ENCODE results near the gene ITSN2.
"Not testable (repeated sequence)": the region's sequence is repeated elsewhere in the genome, so short reads cannot be mapped to it uniquely, and the experiment has no call there.

The ITSN2 gene

DNA sequence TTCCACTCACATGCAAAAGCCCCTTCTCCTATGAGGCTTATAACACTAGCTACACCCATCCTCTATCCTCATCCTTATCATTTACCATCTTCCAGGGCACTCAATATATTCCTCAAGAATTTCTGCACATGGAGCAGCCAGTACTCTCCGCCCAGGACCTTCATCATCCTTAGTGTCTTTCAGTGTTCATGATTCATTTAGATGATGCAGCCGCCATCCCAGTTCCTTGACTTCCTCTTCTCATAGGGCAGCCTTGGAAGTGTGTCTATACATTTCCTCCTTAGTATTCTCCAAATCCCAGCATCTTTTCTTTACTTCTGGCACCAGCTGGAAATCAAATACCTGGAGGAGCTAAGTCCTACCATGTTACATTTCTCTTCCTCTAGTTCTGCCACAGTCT is 3.0 kb upstream of the ITSN2 start:
- DNase-seq (ENCODE audit: low read depth in 2 of 2) = no peak

DNA sequence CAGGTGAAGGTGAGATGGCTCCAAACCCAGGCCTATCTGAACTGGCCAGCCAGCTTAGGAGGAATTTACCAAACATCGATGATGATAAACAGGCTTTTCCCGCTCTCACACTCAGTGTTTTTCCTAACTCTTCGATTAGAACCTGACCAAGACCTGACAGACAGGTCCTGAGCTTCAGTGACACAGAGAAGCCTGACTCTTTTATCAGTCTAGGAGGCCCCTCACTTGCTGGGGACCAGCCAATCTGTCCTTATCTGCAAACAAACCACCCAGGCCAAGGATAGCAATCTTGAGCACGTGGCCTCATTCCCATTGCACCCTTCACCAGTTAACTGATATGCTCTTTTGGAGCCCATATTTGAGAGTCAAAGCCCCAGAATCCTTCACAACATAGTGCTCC is 1.9 kb upstream of the ITSN2 start:
- DNase-seq (ENCODE audit: low read depth in 2 of 2) = no peak

DNA sequence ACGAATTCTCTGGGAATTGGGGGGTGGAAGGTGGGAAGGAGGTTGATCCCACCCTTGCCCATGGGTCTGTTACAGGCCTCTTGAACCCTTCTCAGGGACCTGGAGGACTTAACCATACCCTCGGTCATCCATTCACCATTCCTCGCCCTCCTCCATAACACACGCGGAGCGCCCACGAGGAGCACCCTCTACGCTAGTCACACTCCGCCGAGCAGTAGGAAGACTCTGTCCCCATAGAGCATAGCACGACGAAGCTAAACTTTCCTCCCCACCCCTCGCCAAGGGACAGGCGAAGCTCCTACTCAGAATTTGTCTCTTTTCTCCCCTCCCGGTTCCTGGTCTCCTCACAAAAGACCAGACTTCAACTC is 611 bp upstream of the ITSN2 start:
- DNase-seq (ENCODE audit: low read depth in 2 of 2) = no peak

DNA sequence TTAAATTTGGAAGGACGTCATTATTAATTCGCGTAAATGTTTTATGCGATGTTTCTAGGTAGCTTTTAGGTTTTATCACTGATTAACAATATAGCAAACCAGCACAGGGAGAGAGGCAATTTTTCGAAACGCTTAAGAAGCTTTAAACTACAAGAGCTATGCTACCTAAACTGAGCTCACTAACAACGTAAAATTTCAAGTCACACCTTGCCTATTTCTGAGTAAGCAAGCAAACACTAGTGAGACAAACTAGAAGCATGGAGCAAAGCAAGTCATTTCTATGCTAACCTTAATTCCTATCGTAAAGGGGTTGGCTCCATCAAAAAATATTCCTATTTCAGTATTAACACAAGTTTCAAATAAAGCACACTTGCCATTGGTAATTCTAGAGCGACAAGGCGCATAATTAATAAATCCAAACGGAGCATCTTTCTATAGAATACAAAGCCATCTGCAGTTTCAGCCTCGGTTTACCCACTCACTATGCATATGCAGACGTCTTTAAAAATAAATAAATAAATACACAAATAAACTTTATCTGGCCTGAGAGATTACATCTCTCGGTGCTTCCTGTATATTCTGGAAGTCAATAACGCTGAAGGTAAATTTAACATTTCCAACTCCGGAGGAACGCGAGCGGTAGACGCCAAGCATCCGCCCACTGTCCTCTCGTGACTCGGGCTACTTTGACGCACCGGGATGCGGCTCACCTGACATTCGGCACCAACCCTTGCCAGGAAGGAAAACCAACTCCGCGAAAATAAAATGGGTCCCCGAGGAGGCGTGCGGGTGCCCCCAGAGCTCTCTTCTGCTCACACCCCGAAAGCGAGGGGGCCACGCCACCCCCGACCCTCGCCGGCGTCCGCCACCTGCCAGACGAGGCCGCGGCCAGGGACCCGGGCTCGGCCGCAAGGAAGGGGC is 947 bp downstream of the ITSN2 start:
- DNase-seq (ENCODE audit: low read depth in 2 of 2) = no peak

DNA sequence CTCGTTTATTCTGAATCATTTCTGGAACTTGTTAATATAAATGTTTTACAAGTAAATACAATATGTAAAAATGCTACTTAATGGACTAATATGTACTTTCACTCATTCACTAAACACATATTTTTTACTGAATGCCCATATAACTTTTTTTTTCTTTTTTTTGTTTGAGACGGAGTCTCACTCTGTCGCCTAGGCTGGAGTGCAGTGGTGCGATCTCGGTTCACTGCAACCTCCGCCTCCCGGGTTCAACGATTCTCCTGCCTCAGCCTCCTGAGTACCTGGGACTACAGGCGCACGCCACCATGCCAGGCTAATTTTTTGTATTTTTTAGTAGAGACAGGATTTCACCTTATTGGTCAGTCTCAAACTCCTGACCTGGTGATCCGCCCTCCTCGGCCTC is 2.6 kb downstream of the ITSN2 start:
- not testable (repeated sequence) for DNase-seq (ENCODE audit: low read depth in 2 of 2)

- not testable (repeated sequence) for DNase-seq (ENCODE audit: low read depth in 2 of 2)
Measured at GRCh38 chr2:24357115-24357514, 3.2 kb downstream of the ITSN2 start.

- no peak for DNase-seq (ENCODE audit: low read depth in 2 of 2)
Measured at GRCh38 chr2:24354957-24355356, 5.4 kb downstream of the ITSN2 start.

- no peak for DNase-seq (ENCODE audit: low read depth in 2 of 2)
Measured at GRCh38 chr2:24354395-24354794, 5.9 kb downstream of the ITSN2 start.

DNA sequence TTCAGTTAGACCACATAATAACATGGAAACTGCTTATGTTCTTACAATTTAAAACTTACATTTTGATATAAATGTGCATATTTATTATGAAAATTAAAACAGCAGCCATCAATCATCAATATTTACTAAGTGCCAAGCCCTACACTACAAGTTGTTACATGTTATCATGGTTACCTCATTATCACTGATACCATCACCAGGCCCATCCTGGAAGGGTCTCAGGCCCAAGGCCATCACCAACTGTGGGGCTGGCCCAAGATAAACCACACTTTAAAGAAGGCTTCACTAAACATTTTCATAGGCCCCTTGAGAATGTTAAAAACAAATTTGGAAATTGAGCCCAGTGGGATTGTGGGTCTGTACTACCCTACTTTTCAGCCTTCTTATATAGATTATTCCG is 6.4 kb downstream of the ITSN2 start:
- no peak for DNase-seq (ENCODE audit: low read depth in 2 of 2)

- DNase-seq (ENCODE audit: low read depth in 2 of 2) = no peak
Measured at GRCh38 chr2:24353364-24353763, 7.0 kb downstream of the ITSN2 start.

DNA sequence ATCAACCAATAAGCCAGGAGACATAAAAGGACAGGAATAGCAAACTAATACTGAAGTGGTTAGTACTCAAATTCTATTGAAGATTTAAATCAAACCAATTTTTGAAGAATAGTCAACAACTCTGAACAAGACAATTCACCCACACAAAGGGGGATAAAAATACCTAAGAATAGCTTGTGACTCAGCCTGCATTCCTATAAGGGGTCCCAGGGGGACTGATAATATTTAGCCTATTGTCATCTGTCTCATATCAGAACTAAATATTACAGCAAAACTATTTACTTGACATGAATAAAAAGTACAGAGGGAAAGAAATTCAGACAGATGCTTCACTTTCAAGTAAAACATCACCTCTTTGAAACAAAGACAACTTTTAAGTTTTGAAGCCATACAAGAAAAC is 7.7 kb downstream of the ITSN2 start:
- DNase-seq (ENCODE audit: low read depth in 2 of 2) = no peak

- no peak for DNase-seq (ENCODE audit: low read depth in 2 of 2)
Measured at GRCh38 chr2:24351981-24352380, 8.4 kb downstream of the ITSN2 start.

- no peak for DNase-seq (ENCODE audit: low read depth in 2 of 2)
Measured at GRCh38 chr2:24351627-24351938, 8.8 kb downstream of the ITSN2 start.

DNA sequence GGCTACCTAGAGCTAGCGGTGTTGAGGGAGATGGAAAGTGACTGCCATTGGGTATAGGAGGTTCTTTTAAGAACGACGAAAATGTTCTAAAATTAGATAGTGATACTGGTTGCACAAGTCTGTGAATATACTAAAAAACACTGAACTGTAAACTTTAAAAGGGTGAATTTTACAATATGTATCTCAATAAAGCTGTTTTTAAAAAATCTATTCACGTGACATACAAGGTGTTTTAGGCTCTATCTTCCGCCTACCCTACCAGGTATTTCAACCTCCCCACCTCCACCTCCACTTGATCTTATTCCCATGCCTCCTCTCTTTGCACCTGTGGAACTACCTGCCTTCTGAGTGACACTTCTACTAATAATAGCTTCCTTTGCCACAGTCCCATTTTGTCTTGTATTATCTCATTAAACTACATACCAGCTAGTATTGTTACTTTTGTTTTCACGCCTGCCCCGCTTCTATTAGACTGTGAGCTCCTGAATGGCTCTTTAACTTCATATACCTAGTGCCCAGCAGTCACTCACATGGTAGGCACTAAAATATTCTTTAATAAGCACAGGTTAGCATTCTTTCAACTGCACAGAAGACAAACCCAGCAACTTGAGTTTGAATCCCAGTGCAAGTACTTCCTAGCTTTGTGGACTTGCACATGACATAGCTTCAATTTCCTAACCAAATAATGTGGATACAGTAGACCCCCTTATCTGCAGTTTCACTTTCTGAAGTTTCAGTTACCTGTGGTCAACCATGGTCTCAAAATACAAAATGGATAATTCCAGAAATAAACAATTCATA is 9.3 kb downstream of the ITSN2 start:
- no peak for DNase-seq (ENCODE audit: low read depth in 2 of 2)

DNA sequence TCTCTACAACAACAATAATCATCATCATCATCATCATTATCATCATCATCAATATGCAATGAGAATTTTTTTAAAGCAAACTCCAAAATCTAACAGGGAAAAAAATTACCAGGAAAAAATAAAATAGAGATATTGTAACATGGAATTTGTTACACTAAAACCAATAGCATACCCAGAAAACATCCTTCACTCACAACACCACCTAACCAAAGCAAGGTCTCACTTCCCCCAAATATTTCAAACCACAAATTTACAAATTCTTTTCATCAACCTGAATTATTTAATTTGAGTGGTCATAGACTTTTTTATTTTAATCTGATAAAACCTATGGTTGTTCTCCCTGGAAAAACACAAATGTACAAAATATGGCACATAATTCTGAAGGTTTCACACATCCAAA is 11.2 kb downstream of the ITSN2 start:
- no peak for DNase-seq (ENCODE audit: low read depth in 2 of 2)

DNA sequence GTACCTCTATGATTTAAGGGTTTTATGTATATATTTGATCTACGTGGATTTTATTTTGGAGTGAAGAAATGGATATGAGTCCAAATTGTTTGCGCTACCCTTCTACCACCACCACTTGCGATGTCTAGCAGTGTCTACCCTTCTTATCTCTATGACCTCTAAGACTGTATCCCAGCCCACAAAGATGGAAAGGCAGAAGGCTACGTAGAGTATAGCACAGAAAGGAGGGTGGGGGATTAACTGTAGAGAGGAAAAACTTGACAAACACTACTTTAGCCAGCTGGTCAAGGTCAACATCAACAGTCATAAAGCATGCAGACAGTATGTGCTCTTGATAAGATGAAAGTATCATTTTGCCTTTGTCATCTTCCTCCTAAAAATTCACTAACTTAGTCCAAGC is 14.4 kb downstream of the ITSN2 start:
- no peak for DNase-seq (ENCODE audit: low read depth in 2 of 2)

- no peak for DNase-seq (ENCODE audit: low read depth in 2 of 2)
Measured at GRCh38 chr2:24343225-24343882, 17.0 kb downstream of the ITSN2 start.

DNA sequence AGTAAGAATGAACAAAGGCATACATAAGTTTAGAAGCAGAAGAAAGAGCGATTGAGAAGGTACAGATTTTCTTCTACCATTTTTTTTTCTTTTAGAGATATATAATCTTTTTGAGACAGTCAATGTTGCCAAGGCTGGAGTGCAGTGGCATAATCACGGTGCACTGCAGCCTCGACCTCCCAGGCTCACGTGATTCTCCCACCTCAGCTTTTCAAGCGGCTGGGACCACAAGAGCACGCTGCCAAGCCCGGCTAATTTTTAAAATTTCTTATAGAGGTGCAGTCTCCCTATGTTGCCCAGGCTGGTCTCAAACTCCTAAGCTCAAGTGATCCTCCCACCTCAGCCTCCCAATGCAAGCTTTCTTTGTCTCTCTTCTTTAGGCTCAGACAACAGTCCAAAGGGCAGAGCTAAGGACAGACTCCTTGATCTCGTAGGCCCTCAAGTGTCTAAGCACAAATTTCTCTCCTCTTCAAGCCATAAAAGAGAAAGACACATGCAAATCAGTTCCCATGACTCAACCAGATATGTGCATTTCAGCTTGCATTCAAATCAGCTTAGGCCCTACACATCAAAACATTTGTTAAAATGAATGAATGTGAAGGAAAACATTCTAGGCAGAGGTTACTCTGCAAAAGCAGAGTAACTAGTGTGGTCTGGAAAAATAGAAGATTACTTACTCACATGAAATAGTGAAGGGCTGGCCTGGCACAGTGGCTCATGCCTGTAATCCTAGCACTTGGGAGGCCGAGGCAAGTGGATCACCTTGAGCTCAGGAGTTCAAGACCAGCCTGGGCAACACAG is 18.0 kb downstream of the ITSN2 start:
- no peak for DNase-seq (ENCODE audit: low read depth in 2 of 2)

GRCh38 chr2:24339856-24340262 is 20.5 kb downstream of the ITSN2 start:
- no peak for DNase-seq (ENCODE audit: low read depth in 2 of 2)

DNA sequence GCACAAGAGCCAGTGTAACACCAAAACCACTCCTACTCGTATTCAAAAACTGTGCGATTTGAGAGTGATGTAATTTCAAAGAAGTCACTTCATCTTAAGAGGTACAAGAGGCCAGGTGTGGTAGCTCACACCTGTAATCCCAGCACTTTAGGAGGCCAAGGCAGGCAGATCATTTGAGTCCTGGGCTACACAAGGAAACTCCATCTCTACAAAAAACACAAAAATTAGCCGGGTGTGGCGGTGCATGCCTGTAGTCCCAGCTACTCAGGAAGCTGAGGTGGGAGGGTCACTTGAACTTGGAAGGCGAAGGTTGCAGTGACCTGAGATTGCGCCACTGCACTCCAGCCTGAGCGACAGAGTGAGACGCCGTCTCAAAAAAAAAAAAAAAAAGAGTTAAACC is 21.2 kb downstream of the ITSN2 start:
- DNase-seq (ENCODE audit: low read depth in 2 of 2) = not testable (repeated sequence)

DNA sequence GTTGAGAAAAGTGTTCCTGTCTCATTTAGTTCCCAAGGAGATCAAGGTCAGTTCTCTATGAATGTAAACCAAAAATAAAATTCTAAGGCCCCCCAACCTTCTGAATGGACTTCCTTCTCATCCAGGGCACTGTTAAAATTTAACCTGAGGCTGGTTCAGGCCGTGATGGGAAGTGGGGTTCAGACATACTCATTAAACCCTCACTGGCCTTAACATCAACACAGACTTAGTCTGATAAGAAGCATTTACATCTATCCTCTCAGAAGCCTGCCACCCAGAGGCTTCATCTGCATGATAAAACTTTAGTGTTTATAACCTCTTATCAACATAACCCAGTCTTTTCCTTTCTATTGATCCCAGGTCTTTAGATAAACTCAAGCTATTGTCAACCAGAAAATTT is 22.4 kb downstream of the ITSN2 start:
- no peak for DNase-seq (ENCODE audit: low read depth in 2 of 2)

DNA sequence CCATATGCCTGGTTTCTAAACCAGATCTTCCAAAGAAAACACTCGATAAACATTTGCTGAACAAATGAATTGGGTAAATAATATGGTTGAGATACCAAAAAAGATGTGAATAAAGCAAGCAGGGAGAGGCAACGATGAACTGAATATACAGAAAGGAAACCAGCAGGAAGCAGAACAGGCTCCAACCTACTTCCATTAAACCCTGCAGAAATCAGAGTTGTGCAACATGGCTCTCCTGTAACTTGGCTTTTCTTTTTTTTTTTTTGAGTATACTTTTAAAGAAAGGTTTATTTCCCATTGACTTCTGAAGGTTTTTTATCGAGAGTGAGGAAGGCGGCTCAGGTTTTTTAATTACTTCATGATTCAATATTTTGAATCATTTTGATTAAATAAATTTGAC is 23.5 kb downstream of the ITSN2 start:
- no peak for DNase-seq (ENCODE audit: low read depth in 2 of 2)
